ENCODE data around the gene TEX35.

TEX35 gene

GRCh38 chr1:178534137-178534868 is 21.4 kb downstream of the TEX35 start:
- no peak overlapping the region for H3K27ac ChIP-seq

GRCh38 chr1:178536329-178536728 is 23.4 kb downstream of the TEX35 start:
- DNase-seq (ENCODE audit: low spot score): peak; percentile 16
- Histone ChIP-seq H3K27ac (peak overlapping the region in 1 of 2 donors; percentile 64), H3K4me3 (no peak overlapping the region)
- TF ChIP-seq CTCF (IDR thresholded peaks at IDR 0.05): no peak

More at GRCh38 chr1:178534137-178534868, 21.4 kb downstream of the TEX35 start:
- TF ChIP-seq CTCF (IDR thresholded peaks at IDR 0.05): no peak
- H3K4me3 ChIP-seq: no peak overlapping the region
- DNase-seq (ENCODE audit: low spot score): peak; percentile 53

- Histone ChIP-seq H3K4me3 (no peak overlapping the region), H3K27ac (peak overlapping the region in 1 of 2 donors; percentile 64)
- no peak for TF ChIP-seq CTCF (IDR thresholded peaks at IDR 0.05)
- DNase-seq (ENCODE audit: low spot score): peak; percentile 72
Measured at GRCh38 chr1:178536844-178537371, 24.0 kb downstream of the TEX35 start.

GRCh38 chr1:178537382-178538090 is 24.6 kb downstream of the TEX35 start:
- TF ChIP-seq CTCF (IDR thresholded peaks at IDR 0.05): no peak
- peak overlapping the region in 1 of 2 donors; percentile 64 for H3K27ac ChIP-seq

GRCh38 chr1:178538192-178538916 is 25.4 kb downstream of the TEX35 start:
- Histone ChIP-seq H3K27ac (peak overlapping the region in 1 of 2 donors; percentile 9), H3K4me3 (no peak overlapping the region)
- TF ChIP-seq CTCF (IDR thresholded peaks at IDR 0.05): no peak
- peak; percentile 70 for DNase-seq (ENCODE audit: low spot score)

More at GRCh38 chr1:178537382-178538090, 24.6 kb downstream of the TEX35 start:
- DNase-seq (ENCODE audit: low spot score): peak; percentile 73
- H3K4me3 ChIP-seq: no peak overlapping the region

- no peak for TF ChIP-seq CTCF (IDR thresholded peaks at IDR 0.05)
- no peak overlapping the region for H3K4me3 ChIP-seq
- DNase-seq (ENCODE audit: low spot score): peak; percentile 45
- H3K27ac ChIP-seq: no peak overlapping the region
Measured at GRCh38 chr1:178539291-178539690, 26.4 kb downstream of the TEX35 start.

All from coronary artery (tissue), 2 donors.